ENCODE data around the gene TEX261. TPM values are rescaled to one million over a fixed set of nuclear protein-coding genes. Genes with fewer than 3 reads are reported as not detected.

TEX261 gene
- total RNA-seq, 1 donor from 2014 or later = 133 TPM

DNA sequence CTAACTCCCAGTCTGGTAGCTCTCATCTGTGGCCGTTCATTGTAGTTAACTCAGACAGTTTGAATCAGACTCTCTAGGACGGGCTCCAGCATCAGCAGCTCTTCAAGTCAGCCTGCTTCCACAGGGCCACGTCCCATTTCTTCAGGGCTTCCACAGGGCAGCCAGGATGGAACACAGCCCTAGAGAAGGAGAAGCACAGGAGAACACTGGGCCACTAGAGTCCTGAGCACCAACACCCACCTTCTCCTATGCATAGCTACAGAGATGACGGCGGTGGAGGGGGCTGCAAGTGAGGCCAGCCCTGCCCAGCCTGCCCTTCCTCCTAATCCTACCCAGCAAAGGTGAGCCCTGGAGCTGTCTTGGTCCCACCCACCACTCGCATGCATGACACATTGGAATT lies 10.2 kb upstream of the TEX261 start:
- H3K4me1 ChIP-seq = no peaks in the 10 kb centered on the region
- no peaks in the 10 kb centered on the region for H3K36me3 ChIP-seq
- no peak overlapping the region for H3K4me3 ChIP-seq
- peak in 1 of 2 donors; percentile 43 for DNase-seq (ENCODE audit: low spot score in 2 of 2)
- TF ChIP-seq, protein P1, sequence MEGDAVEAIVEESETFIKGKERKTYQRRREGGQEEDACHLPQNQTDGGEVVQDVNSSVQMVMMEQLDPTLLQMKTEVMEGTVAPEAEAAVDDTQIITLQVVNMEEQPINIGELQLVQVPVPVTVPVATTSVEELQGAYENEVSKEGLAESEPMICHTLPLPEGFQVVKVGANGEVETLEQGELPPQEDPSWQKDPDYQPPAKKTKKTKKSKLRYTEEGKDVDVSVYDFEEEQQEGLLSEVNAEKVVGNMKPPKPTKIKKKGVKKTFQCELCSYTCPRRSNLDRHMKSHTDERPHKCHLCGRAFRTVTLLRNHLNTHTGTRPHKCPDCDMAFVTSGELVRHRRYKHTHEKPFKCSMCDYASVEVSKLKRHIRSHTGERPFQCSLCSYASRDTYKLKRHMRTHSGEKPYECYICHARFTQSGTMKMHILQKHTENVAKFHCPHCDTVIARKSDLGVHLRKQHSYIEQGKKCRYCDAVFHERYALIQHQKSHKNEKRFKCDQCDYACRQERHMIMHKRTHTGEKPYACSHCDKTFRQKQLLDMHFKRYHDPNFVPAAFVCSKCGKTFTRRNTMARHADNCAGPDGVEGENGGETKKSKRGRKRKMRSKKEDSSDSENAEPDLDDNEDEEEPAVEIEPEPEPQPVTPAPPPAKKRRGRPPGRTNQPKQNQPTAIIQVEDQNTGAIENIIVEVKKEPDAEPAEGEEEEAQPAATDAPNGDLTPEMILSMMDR (IDR thresholded peaks at IDR 0.05) = no peak
- H3K27me3 ChIP-seq = no peaks in the 10 kb centered on the region
- H3K9me3 ChIP-seq = no peaks in the 10 kb centered on the region
- no peak overlapping the region for H3K27ac ChIP-seq
- intact Hi-C loops (cut with DNase I) = loop anchor here (5.0 kb wide), 1 partner anchor 133 kb away; no protein-coding TSS in a partner anchor

DNA sequence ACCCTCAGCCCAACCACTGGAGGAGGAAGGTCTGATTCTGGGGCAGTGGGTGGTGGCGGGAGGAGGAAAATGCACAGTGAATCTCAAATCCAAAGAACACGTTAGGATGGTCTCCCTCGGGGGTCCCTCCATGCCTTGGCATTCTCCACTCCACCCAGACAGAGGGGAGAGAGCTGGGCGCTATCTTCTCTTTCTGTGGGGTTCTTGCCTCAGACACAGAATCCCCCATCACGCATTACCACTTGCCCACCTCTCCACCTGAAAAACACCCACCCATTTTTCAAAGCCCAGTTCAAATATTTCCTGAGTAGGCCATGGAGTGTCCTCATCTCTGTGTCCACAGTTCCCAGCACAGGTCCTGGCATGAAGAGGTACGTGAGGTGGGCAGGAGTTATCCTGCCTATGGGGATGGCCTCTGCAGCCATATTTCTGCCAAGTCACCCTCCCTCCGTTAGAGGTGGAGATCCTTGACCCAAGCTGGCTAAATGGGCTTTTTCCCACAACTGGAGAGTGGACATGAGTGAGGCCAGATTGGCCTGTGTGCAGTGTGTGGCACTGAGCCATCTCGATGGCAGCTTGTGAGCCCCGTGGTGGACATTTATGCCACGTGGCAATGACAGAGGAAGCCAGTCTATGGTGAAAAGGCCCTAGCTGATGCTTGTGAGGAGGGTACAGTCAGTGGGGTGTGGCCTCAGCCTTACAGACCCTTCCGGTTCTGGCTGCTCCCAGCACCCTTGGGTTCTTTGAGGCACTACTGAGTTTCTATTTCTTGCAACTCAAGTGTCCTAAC lies 9.5 kb upstream of the TEX261 start:
- Histone ChIP-seq H3K4me1 (no peaks in the 10 kb centered on the region), H3K27ac (no peak overlapping the region), H3K9me3 (no peaks in the 10 kb centered on the region), H3K36me3 (no peaks in the 10 kb centered on the region), H3K27me3 (no peaks in the 10 kb centered on the region), H3K4me3 (no peak overlapping the region)
- DNase-seq (ENCODE audit: low spot score in 2 of 2) = peak in 1 of 2 donors; percentile 30
- intact Hi-C loops (cut with DNase I) = loop anchor here (5.0 kb wide), 1 partner anchor 132 kb away; no protein-coding TSS in a partner anchor
- TF ChIP-seq, protein P1 (IDR thresholded peaks at IDR 0.05) = no peak

DNA sequence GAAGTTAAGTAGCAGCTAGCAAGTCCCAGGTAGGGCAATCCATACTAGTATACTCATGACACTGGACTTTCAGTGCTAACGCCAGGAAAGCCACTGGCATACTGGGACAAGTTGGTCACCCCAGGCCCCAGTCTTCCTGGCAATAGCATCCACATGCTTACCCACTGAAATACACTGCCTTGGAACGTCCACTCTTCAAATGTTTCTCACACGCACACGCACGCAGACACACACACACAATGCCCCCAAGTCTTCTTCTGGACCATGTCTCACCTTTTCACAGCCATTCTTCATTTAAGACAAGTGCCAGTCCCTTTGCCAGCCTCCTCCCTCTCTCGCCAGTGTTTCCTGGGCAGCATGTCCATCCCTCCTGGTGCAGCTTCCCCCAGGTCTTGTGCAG lies 8.7 kb upstream of the TEX261 start:
- intact Hi-C loops (cut with DNase I) = loop anchor here (5.0 kb wide), 1 partner anchor 131 kb away; no protein-coding TSS in a partner anchor
- H3K9me3 ChIP-seq = no peaks in the 10 kb centered on the region
- no peak for DNase-seq (ENCODE audit: low spot score in 2 of 2)
- H3K4me1 ChIP-seq = no peaks in the 10 kb centered on the region
- H3K4me3 ChIP-seq = no peak overlapping the region
- no peak overlapping the region for H3K27ac ChIP-seq
- H3K27me3 ChIP-seq = no peaks in the 10 kb centered on the region
- H3K36me3 ChIP-seq = no peaks in the 10 kb centered on the region
- TF ChIP-seq, protein P1 (IDR thresholded peaks at IDR 0.05) = no peak

DNA sequence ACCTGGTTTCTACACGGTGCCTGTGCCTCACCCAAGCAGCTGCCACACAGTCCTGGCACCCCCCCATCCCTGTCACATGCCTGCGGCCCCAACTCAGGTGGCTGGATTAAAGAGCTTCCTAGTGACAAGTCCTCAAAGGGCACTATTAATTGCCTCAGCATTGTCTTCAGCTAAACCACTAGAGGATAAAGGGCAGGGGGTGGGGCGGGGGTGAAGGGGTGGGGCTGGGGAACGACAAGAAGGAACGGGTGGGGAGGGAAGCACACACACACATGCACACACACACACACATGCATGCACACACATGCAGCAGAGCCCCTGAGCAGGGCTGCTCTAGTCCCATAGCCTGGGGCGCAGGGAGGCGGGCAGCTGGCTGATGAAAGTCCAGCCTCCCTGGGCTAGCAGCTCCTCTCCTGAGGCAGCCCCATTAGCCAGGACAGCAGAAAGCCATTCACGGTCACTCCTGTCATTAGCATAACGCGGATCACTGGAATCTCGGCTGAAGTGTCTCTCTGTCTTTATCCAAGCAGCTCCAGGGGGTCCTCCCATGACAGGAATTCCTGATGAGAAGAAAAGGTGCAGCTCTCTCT lies 7.4 kb upstream of the TEX261 start:
- intact Hi-C loops (cut with DNase I) = loop anchor here (1.0 to 5.0 kb wide), 2 partner anchors 37 to 130 kb away; no protein-coding TSS in a partner anchor
- peak in 1 of 2 donors; percentile 53 for DNase-seq (ENCODE audit: low spot score in 2 of 2)

DNA sequence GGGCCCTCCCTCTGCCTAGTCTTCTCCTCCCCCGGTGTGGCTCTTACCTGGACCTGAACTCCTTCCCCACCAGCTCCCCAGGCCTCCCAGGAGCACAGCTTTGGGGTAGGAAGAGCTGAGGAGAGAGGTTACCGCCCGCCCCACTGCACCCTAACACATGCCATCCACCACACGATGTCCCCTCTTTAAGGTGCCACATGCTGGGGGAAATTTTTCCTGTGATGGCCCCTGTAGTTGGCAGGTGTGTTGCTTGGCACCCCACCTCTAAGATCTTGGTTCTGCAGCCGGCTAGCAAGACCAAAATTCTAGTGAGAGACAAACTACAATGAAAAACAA lies 6.9 kb upstream of the TEX261 start:
- no peaks in the 10 kb centered on the region for H3K4me1 ChIP-seq
- no peaks in the 10 kb centered on the region for H3K36me3 ChIP-seq
- no peaks in the 10 kb centered on the region for H3K27me3 ChIP-seq
- intact Hi-C loops (cut with DNase I) = loop anchor here (1.0 to 5.0 kb wide), 2 partner anchors 36 to 129 kb away; no protein-coding TSS in a partner anchor
- H3K4me3 ChIP-seq = no peak overlapping the region
- H3K9me3 ChIP-seq = no peaks in the 10 kb centered on the region
- no peak for DNase-seq (ENCODE audit: low spot score in 2 of 2)
- TF ChIP-seq, protein P1 (IDR thresholded peaks at IDR 0.05) = no peak
- no peak overlapping the region for H3K27ac ChIP-seq

More for the DNA sequence above, 7.4 kb upstream of the TEX261 start:
- H3K4me3 ChIP-seq = no peak overlapping the region
- H3K9me3 ChIP-seq = no peaks in the 10 kb centered on the region
- no peak overlapping the region for H3K27ac ChIP-seq
- H3K36me3 ChIP-seq = no peaks in the 10 kb centered on the region
- TF ChIP-seq, protein P1 (IDR thresholded peaks at IDR 0.05) = no peak
- no peaks in the 10 kb centered on the region for H3K4me1 ChIP-seq
- H3K27me3 ChIP-seq = no peaks in the 10 kb centered on the region
